B cell (primary cell): ENCODE measurements around the gene DDX17. TPM values are rescaled to one million over a fixed set of nuclear protein-coding genes. Genes with fewer than 3 reads are reported as not detected.

Experiments
- ATAC-seq: fragments of 200-7000 bp; cut with Tn5 transposase; one replicate; pipeline ENCODE4 v1.10.0; 2021; ENCODE audit warnings: low read depth, mild to moderate bottlenecking, moderate number of reproducible peaks, moderate library complexity
- CTCF ChIA-PET: fragments of 350-600 bp; sonication (Branson Sonifier 250); formaldehyde crosslinking; loops from one replicate; lab custom pipeline; 2021; ENCODE audit warnings: antibody characterized with exemption, inconsistent platforms; lab: Charles Lee
- POLR2A ChIA-PET: fragments of 350-600 bp; sonication (Branson Sonifier 250); formaldehyde crosslinking; loops from one replicate; lab custom pipeline; 2021; ENCODE audit warnings: antibody characterized with exemption; lab: Charles Lee
- DNase-seq: peaks from one replicate; pipeline ENCODE4 v3.0.0; 2013
- H2AFZ ChIP-seq: 2 replicates; pipeline ENCODE4 v1.6.1; 2012; ENCODE audit warnings: mild to moderate bottlenecking, low read depth, low read length; ENCODE audit not compliant: insufficient read depth, poor library complexity, severe bottlenecking
- H3K27ac ChIP-seq, 2 donors: 1 replicate in 1 of 2; 2 replicates in 1 of 2; pipeline ENCODE4 v1.5.1; 2012 to 2013; ENCODE audit warnings: low read length in 2 of 2, mild to moderate bottlenecking in 2 of 2, moderate library complexity in 1 of 2
- H3K27me3 ChIP-seq, 4 experiments: fragments of 200-600 bp in 1 of 4; sonication (generic) in 1 of 4; replicated peaks in 1 of 4; 1 replicate in 2 of 4; 2 replicates in 2 of 4; pipeline versions ENCODE4 v1.6.1 to v1.7.0; 2013 to 2016; ENCODE audit warnings: low read length in 3 of 4, mild to moderate bottlenecking in 2 of 4, mixed read lengths in 1 of 4, moderate library complexity in 1 of 4; ENCODE audit not compliant: insufficient read depth in 4 of 4, control insufficient read depth in 3 of 4; ENCODE audit errors: control extremely low read depth in 1 of 4
- H3K36me3 ChIP-seq, 2 experiments: replicated peaks in 1 of 2; 1 replicate in 1 of 2; 2 replicates in 1 of 2; pipeline versions ENCODE4 v1.6.1 to v1.7.1; 2013; ENCODE audit warnings: low read length in 1 of 2; ENCODE audit not compliant: insufficient read depth in 2 of 2, control insufficient read depth in 1 of 2; ENCODE audit errors: control extremely low read depth in 1 of 2, extremely low read depth in 1 of 2
- H3K4me1 ChIP-seq, 2 donors: fragments of 200-600 bp in 1 of 2; sonication (generic) in 1 of 2; 1 replicate in 1 of 2; 2 replicates in 1 of 2; pipeline versions ENCODE4 v1.5.1 to v1.6.1; 2013 to 2017; ENCODE audit warnings: low read length in 2 of 2; ENCODE audit not compliant: control insufficient read depth in 2 of 2, insufficient read depth in 2 of 2
- H3K4me2 ChIP-seq: replicated peaks from 2 replicates; pipeline ENCODE3; 2012; ENCODE audit warnings: mild to moderate bottlenecking, low read depth, low read length; ENCODE audit not compliant: poor library complexity, severe bottlenecking
- H3K4me3 ChIP-seq, 5 experiments: fragments of 200-600 bp in 1 of 5; sonication (generic) in 1 of 5; 1 replicate in 3 of 5; 2 replicates in 2 of 5; pipeline versions ENCODE4 v1.5.1 to v1.7.0; 2011 to 2016; ENCODE audit warnings: low read length in 4 of 5, mild to moderate bottlenecking in 4 of 5, low read depth in 2 of 5, control low read depth in 1 of 5, moderate library complexity in 1 of 5; ENCODE audit not compliant: insufficient read depth in 1 of 5; ENCODE audit errors: control extremely low read depth in 1 of 5, extremely low read depth in 1 of 5
- H3K79me2 ChIP-seq: fragments of 200-600 bp; sonication (generic); one replicate; pipeline ENCODE4 v1.6.0; 2016; ENCODE audit warnings: low read length; ENCODE audit not compliant: control insufficient read depth, insufficient read depth
- H3K9ac ChIP-seq: fragments of 200-600 bp; sonication (generic); 2 replicates; pipeline ENCODE4 v1.6.1; 2017; ENCODE audit warnings: mild to moderate bottlenecking, low read length, moderate library complexity
- H3K9me3 ChIP-seq, 3 donors: one replicate each; pipeline versions ENCODE4 v1.6.1 to v1.7.1; 2013; ENCODE audit warnings: low read length in 2 of 3; ENCODE audit not compliant: control insufficient read depth in 2 of 3, insufficient read depth in 1 of 3; ENCODE audit errors: control extremely low read depth in 1 of 3
- H4K20me1 ChIP-seq: 2 replicates; pipeline ENCODE4 v1.6.0; 2012; ENCODE audit warnings: mild to moderate bottlenecking, low read length; ENCODE audit not compliant: insufficient read depth, control insufficient read depth, poor library complexity, severe bottlenecking
- H3K27ac Mint-ChIP-seq: one replicate; pipeline ENCODE4 v1.8.0; 2021; ENCODE audit warnings: mixed read lengths
- H3K27me3 Mint-ChIP-seq: one replicate; pipeline ENCODE4 v1.8.0; 2021; ENCODE audit warnings: mixed read lengths
- H3K4me1 Mint-ChIP-seq: one replicate; pipeline ENCODE4 v1.8.0; 2021; ENCODE audit warnings: mixed read lengths
- H3K4me3 Mint-ChIP-seq: one replicate; pipeline ENCODE4 v1.8.0; 2021; ENCODE audit warnings: mixed read lengths
- H3K9me3 Mint-ChIP-seq: one replicate; pipeline ENCODE4 v1.8.0; 2022; ENCODE audit warnings: mixed read lengths; ENCODE audit not compliant: insufficient read depth
- EZH2 ChIP-seq: IDR thresholded peaks from 2 replicates; pipeline ENCODE4 v1.6.1; 2012; ENCODE audit warnings: borderline replicate concordance, low read depth, mild to moderate bottlenecking, moderate library complexity, low read length; ENCODE audit not compliant: insufficient read depth, poor library complexity, severe bottlenecking
- WGBS: methylation state at CpG from one replicate; pipeline ENCODE4 v1.1.5; 2013; ENCODE audit warnings: missing lambda C conversion rate; ENCODE audit not compliant: insufficient coverage; 5-methylcytosine and 5-hydroxymethylcytosine counted together
- intact Hi-C: fragments of 100-400 bp; cut with micrococcal nuclease; formaldehyde crosslinking; loops from one replicate; pipeline ENCODE4 v1.10.0; 2022
- polyA plus RNA-seq: library from polyadenylated mRNA; depleted of rRNA; stranded (reverse); fragments of >200 nt; gene quantifications from 2 replicates; pipeline ENCODE4 v1.2.3, GENCODE V29; 2012
- total RNA-seq, 2 donors: library from RNA; stranded (reverse); fragments of 120-200 nt in 1 of 2; gene quantifications; 1 replicate in 1 of 2; 2 replicates in 1 of 2; pipeline versions ENCODE4 v1.2.3 to v1.2.4, GENCODE V29; 2013 to 2022
- TF ChIP-seq, protein P1 (sequence below): fragments of 200-600 bp; IDR thresholded peaks from one replicate; pipeline ENCODE4 v1.8.0; 2022; ENCODE audit warnings: antibody characterized with exemption, mild to moderate bottlenecking

The DDX17 gene
- total and polyA plus RNA-seq, 2 donors (not counting 1 experiment from before 2014, with no cell fraction given), result 754 to 936 TPM

DNA sequence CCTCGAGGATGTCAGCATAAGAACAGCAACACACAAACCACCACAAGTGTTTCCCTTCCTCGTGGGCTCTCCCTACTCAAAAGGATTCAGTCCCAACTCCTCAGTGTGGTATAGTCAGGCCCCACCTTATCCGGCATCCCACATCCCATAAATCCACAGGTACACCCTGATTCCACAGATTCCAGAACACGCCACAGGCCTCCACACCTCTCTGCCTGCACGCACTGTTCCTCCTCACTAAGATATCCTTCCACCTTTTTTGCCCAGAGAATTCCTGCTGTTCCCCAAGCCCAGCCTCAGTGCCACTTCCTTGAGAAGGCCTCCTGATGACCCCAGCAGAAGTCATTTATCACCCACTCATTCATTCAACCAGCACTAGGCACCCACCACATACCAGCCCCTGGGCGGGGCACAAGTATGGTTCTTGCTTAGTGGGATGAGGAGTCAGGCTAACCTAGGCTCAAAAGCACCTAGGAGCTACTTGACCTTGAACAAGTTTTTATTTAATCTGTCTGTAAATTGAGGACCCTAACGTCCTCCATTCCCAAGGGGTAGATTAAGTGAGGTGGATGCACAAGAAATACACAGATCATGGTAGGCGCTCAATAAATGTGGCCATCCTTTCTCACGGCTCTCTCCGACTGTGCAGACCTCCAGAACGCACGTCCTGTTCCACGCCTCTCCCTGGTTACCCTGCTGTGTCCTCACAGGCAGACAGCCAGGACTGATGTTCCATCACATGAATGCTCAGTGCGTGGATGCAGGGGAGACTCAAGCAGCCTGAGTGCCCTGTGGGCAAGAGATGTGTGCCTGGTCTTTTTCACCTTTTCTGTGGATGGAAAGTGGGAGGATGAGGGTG, 49.0 kb downstream of the DDX17 start:
- Histone ChIP-seq H3K9me3 (peaks cover 0 to 9% (median 0%) of the 10 kb centered on the region in 3 donors), H3K4me1 (peaks cover 20 to 42% of the 10 kb centered on the region in 2 donors), H2AFZ (no peak overlapping the region), H3K27me3 (peaks cover 0 to 77% (median 41%) of the 10 kb centered on the region in 4 experiments), H3K9ac (no peak overlapping the region), H3K4me3 (no peak overlapping the region), H4K20me1 (no peaks in the 10 kb centered on the region), H3K27ac (no peak overlapping the region), H3K4me2 (no peak overlapping the region), H3K36me3 (no peaks in the 10 kb centered on the region), H3K79me2 (no peaks in the 10 kb centered on the region)
- ChIA-PET CTCF (no interaction called here), POLR2A (no interaction called here)
- DNase-seq (no peak), ATAC-seq (no peak)
- Mint-ChIP-seq H3K27me3 (peaks cover 57% of the 10 kb centered on the region), H3K4me1 (peaks cover 25% of the 10 kb centered on the region), H3K27ac (peak overlapping the region; percentile 67), H3K9me3 (no peaks in the 10 kb centered on the region), H3K4me3 (peak overlapping the region; percentile 84)
- WGBS, result 89% methylated on average over 13 of the region's 14 CpGs
- intact Hi-C loops, result no loop called here
- TF ChIP-seq, protein P1, sequence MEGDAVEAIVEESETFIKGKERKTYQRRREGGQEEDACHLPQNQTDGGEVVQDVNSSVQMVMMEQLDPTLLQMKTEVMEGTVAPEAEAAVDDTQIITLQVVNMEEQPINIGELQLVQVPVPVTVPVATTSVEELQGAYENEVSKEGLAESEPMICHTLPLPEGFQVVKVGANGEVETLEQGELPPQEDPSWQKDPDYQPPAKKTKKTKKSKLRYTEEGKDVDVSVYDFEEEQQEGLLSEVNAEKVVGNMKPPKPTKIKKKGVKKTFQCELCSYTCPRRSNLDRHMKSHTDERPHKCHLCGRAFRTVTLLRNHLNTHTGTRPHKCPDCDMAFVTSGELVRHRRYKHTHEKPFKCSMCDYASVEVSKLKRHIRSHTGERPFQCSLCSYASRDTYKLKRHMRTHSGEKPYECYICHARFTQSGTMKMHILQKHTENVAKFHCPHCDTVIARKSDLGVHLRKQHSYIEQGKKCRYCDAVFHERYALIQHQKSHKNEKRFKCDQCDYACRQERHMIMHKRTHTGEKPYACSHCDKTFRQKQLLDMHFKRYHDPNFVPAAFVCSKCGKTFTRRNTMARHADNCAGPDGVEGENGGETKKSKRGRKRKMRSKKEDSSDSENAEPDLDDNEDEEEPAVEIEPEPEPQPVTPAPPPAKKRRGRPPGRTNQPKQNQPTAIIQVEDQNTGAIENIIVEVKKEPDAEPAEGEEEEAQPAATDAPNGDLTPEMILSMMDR, result no peak
- no peak for TF ChIP-seq EZH2

DNA sequence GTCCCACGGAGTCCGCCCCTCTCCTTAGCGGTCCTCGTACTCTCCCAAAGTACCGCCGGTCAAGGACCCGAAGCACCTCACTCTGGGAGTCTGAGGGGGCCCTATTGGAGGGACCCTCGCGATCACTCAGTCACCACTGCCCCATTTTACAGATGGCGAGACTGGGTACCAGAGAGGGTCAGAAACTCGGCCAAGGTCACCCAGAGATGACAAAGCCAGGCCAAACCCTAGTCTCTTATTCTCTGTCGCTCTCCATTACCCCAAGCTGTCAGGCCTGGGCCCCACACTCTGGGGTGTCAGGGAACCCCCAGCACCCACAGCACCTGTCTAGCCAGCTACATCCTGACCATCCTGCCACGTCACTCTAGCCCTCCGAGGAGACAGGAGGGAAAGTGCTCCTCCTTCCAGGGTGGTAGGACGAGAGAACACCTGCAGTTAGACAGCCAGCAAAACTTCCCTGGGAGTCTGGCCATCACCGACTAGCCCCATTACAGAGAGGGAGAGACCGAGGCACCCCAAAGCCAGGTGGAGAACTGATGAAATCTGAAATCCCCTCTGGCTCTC, 49.8 kb downstream of the DDX17 start:
- Mint-ChIP-seq H3K4me3 (peak overlapping the region; percentile 84), H3K27ac (peak overlapping the region; percentile 67), H3K27me3 (peaks cover 61% of the 10 kb centered on the region), H3K4me1 (peaks cover 22% of the 10 kb centered on the region), H3K9me3 (no peaks in the 10 kb centered on the region)
- DNase-seq (no peak), ATAC-seq (no peak)
- Histone ChIP-seq H3K27ac (no peak overlapping the region), H3K9me3 (peaks cover 0 to 9% (median 0%) of the 10 kb centered on the region in 3 donors), H3K4me3 (no peak overlapping the region), H2AFZ (no peak overlapping the region), H3K4me1 (peaks cover 14 to 37% of the 10 kb centered on the region in 2 donors), H3K9ac (no peak overlapping the region), H3K4me2 (peak overlapping the region; percentile 93), H3K27me3 (peaks cover 0 to 74% (median 40%) of the 10 kb centered on the region in 4 experiments), H4K20me1 (no peaks in the 10 kb centered on the region), H3K79me2 (no peaks in the 10 kb centered on the region), H3K36me3 (no peaks in the 10 kb centered on the region)
- ChIA-PET CTCF (no interaction called here), POLR2A (no interaction called here)
- WGBS, result 46% methylated on average over 17 of the region's 17 CpGs
- TF ChIP-seq, protein P1, result no peak
- TF ChIP-seq EZH2, result no peak
- intact Hi-C loops, result no loop called here
